ENCODE data around the gene DSTYK. TPM values are rescaled to one million over a fixed set of nuclear protein-coding genes. Genes with fewer than 3 reads are reported as not detected.

The DSTYK gene
- polyA plus RNA-seq, 3 donors, result 19.8 to 21.0 (median 20.9) TPM

DNA sequence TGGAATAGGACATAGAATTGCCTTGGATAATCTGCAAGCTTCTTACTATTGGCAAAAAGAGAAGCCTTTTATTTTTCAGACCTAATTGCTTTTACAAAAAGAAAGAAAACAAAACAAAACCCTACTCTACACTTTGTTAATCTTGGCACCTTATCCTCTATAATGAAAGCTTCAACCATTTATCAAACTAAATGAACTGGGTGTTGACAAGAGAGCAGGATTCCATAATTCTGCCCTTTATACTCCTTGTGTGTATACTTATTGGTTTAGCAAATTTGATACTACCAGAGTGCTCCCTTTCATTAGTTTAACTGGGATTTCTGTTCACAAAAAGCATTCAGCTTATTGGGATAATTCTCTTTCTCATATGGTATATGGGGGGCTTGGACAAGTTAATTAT, 13.2 kb upstream of the DSTYK start:
- DNase-seq (ENCODE audit: low read depth in 3 of 3, low spot score in 2 of 3), result no peak

DNA sequence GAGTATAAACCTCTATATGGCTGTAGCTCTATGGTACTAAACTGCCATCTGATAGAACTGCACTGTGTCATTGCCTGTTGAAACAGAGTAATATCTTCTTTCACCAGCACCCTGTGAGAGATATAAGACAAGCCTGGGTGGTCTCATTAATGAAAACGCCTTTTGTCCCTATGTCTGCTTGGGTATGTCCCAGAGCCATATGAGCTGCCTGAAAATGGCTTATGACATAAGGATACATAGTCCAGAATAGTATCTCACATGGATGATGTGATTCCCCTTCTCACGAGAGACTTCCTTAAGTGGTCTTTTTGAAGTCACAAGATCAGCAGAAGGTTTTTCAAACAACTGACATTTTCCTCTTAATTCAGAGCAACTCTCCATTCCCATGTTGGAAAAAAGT, 8.9 kb upstream of the DSTYK start:
- no peak for DNase-seq (ENCODE audit: low read depth in 3 of 3, low spot score in 2 of 3)

DNA sequence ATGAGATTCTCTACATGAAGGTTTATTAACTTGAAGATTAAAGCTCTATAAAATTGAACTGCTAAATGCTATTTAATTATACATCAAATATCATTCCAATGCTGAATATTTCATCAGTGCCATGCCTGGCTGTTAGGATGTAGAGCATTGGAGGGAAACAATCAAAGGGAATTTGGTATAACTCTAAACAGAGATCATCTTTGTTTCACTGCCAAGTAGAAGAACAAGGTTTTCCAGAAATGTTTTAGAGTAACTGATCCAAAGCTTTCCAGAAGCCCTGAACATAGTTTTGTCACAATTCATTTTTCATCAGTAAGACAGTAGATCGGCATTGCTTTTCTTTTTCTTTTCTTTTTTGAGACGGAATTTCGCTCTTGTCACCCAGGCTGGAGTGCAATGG, 5.9 kb upstream of the DSTYK start:
- no peak for DNase-seq (ENCODE audit: low read depth in 3 of 3, low spot score in 2 of 3)

GRCh38 chr1:205216588-205216987, 5.1 kb upstream of the DSTYK start:
- DNase-seq (ENCODE audit: low read depth in 3 of 3, low spot score in 2 of 3), result no peak

DNA sequence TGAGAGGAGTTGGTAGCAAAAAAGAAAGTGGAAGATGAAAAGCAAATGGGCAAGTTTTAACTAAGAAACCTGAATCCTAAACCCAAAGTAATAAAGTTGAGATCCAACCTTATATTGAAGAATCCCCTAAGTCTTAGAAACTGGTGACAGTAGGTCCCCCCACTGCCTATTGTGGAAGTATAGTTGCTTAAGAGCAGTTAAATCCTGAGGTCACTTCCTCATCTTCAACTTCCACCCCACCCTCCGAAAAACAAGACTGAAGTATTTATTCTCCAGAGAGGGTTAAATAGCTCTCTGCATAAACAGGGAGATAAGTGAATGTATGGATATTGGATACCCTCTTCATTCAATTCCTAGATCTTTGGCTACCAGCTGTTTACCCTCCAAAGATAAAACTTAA, 3.3 kb upstream of the DSTYK start:
- DNase-seq (ENCODE audit: low read depth in 3 of 3, low spot score in 2 of 3), result no peak

DNA sequence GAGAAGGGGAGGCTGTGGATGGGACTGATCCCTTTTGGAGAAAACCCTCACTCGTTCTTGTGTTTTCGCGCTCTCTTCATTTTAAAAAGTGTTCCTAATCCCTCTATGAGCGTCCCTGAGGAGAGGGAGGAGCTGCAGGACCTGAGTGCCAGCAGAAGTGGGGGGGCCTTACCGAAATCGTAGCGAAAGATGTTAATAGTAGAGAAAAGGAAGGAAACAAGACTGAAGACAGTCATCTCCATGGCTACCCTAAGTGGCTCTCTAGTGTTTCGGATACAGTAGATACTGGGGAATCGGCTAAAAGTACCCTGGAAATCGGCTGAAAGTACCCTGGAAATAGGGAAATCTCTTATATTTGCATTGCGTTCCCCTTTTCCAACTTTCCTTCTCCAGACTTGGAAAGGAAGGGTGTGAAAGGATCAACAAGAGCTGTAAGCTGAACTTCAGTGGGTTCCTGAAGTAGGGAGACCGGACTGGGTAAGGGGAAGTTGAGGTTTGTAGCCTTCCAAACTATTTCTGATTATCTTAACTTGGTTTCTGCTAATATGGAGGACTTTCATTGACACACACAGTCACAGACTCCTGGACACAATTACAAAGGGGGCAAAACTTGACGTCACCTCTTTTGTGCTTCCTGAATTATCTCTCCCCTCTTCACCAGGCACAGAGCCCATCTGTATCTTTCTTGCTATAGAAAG, 486 bp upstream of the DSTYK start:
- no peak for DNase-seq (ENCODE audit: low read depth in 3 of 3, low spot score in 2 of 3)

DNA sequence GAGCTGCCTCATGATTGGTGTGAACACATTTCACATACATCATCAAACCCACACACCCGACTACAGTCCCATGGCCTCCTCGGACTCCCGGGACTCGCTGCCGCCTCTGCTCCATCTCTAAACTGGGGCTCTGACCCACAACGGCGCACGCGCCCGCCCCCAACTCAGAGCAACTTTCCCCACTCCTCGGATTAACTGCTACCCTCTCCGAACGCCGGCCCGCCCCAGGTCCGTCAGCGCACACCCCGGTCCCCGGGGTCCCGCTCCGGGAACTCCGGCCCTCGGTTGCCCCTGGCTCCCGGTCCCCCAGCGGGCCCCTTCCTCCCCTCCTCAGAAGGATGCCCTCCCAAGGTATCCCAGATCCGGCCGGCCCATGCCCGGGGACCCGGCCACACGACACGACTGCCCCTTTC, 740 bp downstream of the DSTYK start:
- DNase-seq (ENCODE audit: low read depth in 3 of 3, low spot score in 2 of 3), result no peak

DNA sequence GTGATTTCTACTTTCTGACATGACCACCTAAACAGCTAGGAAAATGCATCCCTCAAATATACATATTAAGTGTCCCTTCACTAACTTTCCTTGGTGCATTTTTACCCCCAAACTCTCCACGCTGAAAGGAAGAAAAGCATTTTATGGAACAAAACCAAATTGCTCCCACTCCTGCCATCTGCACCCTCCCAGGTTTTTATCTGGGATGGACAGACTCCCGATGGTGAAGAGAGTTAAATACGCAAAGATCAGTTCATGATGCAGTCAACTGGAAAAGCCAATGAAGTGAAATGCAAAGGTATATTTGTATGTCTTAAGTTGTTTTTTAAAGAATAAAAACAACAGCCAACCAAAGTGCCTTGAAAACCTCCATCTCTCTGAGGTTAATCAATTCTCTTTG, 2.7 kb downstream of the DSTYK start:
- no peak for DNase-seq (ENCODE audit: low read depth in 3 of 3, low spot score in 2 of 3)

DNA sequence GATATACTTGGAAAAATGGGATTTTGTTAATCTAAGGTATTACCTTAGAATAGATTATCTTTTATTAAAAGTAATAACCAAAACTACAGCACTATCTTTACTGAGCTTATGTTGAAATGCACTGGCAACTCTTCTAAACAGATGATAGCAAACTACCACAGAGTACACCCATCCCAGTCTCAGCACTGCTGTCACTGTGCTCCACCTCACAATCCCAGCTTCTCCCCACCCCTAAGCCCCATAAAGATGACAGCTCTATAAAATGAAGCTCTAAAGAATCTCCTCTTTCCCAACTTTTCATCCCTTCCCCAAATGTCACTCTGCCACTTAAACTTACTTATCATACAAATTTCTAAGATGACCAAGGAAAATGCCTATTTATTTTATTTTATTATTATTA, 6.4 kb downstream of the DSTYK start:
- DNase-seq (ENCODE audit: low read depth in 3 of 3, low spot score in 2 of 3), result no peak

DNA sequence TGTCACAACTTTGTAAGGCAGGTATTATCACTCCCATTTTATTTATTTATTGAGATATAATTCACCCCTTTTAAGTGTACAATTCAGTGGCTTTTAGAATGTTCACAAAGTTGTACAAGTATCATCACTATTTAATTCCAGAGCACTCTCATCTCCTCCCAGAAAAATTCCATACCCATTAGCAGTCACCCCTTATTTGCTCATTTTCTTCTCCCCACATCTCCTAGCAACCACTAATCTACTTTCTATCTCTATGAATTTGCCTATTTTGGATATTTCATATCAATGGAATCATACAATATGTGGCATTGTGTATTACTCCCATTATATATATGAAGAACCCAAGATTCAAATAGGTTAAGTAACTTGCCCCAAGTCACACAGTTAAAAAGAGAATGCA, 7.0 kb downstream of the DSTYK start:
- no peak for DNase-seq (ENCODE audit: low read depth in 3 of 3, low spot score in 2 of 3)

- no peak for DNase-seq (ENCODE audit: low read depth in 3 of 3, low spot score in 2 of 3)
Measured at GRCh38 chr1:205199931-205200299, 11.6 kb downstream of the DSTYK start.

DNA sequence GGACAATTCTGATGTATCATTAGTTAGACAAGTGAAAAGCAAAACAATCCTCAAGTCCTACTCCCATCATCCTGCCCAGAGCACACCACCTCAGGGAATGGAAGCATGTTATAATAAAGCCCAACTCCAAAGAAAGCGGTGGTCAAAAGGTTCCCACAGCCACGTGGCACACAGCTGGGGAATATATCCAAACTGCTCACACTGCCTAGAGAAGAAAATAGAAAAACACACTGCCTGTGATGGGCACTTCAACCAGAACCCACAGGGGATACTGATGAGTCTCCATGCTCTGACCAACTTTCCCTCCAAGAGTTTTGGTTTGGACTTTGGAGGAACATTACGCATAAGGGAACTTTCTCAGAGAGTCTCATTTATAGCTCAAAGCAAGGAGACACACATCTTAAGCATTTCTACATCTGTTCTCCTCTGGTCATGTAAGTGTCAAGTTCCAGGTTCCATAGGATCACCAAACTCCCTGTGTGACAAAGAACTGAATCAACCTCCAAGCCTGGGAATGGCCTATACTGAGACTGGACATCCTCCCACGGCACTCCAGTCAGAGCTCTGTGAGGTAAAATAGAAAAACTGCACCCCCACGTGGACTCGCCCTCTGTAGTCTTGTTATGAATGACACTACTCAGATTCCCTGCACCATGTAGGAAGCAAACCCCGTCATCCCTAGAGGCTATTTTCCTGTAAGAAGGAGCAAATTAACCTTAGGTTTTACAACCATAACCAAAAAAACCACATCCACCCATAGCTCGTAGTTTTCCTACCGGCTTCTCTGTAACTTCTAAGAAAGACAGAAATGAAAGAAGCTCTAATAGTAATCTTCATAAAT, 12.2 kb downstream of the DSTYK start:
- DNase-seq (ENCODE audit: low read depth in 3 of 3, low spot score in 2 of 3), result no peak

GRCh38 chr1:205192287-205192686, 19.2 kb downstream of the DSTYK start:
- no peak for DNase-seq (ENCODE audit: low read depth in 3 of 3, low spot score in 2 of 3)

DNA sequence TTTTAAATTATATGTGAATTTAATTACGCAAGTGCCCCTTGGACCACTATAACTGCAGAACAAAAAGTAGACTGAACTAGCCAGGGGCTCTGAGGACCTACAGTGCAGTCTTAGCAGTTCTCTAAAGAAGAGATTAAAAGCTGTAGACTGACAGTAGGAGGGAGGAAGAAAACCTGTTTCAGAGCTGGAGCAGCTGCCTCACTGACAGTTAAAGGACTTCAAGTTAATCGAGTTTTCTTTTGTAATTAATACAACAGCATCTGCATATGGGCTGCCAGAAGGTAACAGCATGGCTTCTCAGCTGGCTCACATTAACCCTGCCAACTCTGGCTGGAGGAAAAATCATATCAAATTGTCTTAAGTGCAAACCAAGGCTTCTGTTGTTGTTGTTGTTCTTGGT, 19.9 kb downstream of the DSTYK start:
- DNase-seq (ENCODE audit: low read depth in 3 of 3, low spot score in 2 of 3), result no peak

GRCh38 chr1:205190845-205191577, 20.5 kb downstream of the DSTYK start:
- DNase-seq (ENCODE audit: low read depth in 3 of 3, low spot score in 2 of 3), result no peak

DNA sequence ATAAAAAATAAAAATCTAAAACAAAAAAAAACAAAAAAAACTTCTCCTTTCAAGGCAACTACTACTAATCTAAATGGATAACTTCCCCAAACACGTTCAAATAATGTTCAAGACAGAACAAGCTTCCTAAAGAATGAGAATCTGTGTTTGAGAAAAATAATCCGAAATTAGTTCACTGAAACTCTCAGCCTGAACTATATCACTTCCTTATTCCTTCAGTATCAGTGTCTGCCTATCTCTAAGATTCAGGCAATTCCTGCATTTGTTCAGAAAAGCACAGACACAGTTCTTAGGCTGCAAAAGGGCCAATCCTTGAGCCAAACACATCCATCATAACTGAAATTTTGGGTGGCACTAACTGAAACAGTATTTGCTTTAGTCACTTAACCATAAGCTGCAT, 22.4 kb downstream of the DSTYK start:
- no peak for DNase-seq (ENCODE audit: low read depth in 3 of 3, low spot score in 2 of 3)

- DNase-seq (ENCODE audit: low read depth in 3 of 3, low spot score in 2 of 3), result no peak
Measured at GRCh38 chr1:205188596-205188995, 22.9 kb downstream of the DSTYK start.

GRCh38 chr1:205188098-205188497, 23.4 kb downstream of the DSTYK start:
- no peak for DNase-seq (ENCODE audit: low read depth in 3 of 3, low spot score in 2 of 3)

DNA sequence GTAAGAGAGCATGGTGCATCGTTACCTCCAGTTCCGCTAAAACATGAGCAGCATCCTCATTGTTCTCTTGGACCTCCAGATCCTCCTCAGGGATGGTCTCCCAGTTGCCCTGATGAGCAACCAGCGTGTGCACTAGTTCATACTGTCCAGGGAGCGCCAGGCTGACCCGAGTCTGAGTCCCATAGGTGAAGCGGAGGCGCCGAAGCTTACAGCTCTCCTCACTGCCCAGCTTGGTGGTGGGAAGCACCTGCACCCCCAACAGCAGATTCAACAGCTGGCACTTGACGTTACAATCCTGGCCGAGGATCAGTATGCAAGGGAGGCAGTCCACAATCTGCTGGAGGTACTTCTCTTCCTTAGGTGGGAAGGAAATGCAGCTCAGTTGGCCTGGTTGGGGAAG, 24.1 kb downstream of the DSTYK start:
- no peak for DNase-seq (ENCODE audit: low read depth in 3 of 3, low spot score in 2 of 3)

DNA sequence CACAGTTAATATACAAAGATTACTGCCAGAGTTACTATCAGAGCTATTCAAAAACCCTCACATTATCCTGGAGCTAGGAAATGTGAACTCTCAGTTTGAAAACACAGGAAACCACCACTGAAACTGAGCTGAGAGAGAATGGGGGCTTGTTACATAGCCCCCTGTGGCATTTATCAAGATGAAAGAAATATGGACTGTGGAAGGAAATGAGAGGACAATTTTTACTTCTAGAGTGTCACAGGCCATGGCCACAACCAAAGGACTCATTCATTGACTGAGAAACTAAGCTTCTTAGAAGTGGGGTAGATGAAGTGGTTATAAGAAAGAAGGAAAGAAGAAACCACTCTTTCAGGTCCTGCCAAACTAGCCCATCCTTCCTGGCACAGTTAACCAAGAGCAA, 25.3 kb downstream of the DSTYK start:
- DNase-seq (ENCODE audit: low read depth in 3 of 3, low spot score in 2 of 3), result no peak

DNA sequence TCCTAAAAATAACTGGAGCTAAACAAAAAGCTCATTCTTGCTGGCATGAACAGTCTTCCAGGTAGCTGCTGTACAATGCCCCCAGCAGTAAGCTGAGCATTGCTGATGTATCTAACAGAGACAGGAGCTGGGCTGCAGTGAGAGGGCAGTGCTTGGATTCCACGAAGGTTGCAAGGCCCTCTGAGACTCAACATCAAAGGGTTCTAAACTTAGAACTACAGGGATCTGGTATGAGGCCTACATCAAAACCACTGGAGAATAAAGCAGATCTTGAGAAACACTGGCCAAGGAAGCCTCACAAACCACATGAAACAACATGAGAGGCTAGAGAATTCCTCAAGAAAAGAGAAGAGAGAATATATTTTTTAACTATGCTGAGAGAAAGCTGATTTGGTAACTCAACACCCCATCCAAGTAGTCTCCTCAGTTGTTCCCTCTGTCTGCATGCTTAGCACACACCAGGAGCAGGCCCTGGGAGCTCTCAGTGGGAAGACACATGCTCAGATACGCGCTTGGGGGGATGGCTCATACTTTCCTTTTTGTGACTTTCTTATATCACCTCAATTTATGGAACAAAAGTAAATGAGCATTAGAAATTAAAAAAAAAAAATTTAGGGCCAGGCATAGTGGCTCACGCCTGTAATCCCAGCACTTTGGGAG, 27.7 kb downstream of the DSTYK start:
- no peak for DNase-seq (ENCODE audit: low read depth in 3 of 3, low spot score in 2 of 3)

Measured in right renal cortex interstitium (tissue), 3 donors.